Lower leg skin (tissue), 4 donors: Measurements from ENCODE around the gene SMARCB1. TPM values are rescaled to one million over a fixed set of nuclear protein-coding genes. Genes with fewer than 3 reads are reported as not detected.

ENCODE experiments used
- DNase-seq, 2 donors: peaks; one replicate each; pipeline ENCODE4 v3.0.0-alpha.2; 2019; ENCODE audit warnings: low spot score in 2 of 2
- H3K4me3 ChIP-seq: fragments of 200-600 bp; sonication (generic); 2 replicates; pipeline ENCODE4 v1.5.1; 2017; ENCODE audit warnings: mild to moderate bottlenecking, low read depth; ENCODE audit not compliant: poor library complexity, severe bottlenecking
- CTCF ChIP-seq, 3 donors: fragments of 450-650 bp; IDR thresholded peaks; one replicate each; pipeline ENCODE4 v1.5.1; 2016; ENCODE audit warnings: antibody characterized with exemption in 3 of 3, mild to moderate bottlenecking in 3 of 3, moderate library complexity in 2 of 3
- POLR2A ChIP-seq, 2 donors: fragments of 450-650 bp; IDR thresholded peaks; one replicate each; pipeline ENCODE4 v1.6.1; 2016 to 2017; ENCODE audit warnings: antibody characterized with exemption in 2 of 2, mild to moderate bottlenecking in 1 of 2, moderate library complexity in 1 of 2
- WGBS, 2 donors: methylation state at CpG; one replicate each; pipeline ENCODE4 v1.1.5; 2018; 5-methylcytosine and 5-hydroxymethylcytosine counted together
- intact Hi-C: fragments of 100-400 bp; cut with DNase I; formaldehyde crosslinking; loops from one replicate; pipeline ENCODE4 v1.15.0; 2023; ENCODE audit warnings: low total_unique reads
- total RNA-seq, 4 donors: library from RNA; depleted of rRNA; stranded (reverse); fragments of >200 nt; gene quantifications; one replicate each; pipeline ENCODE4 v1.1.0, GENCODE V29; 2016

Gene SMARCB1
- total RNA-seq, 4 donors from 2014 or later, result 52.2 to 61.6 (median 55.2) TPM

DNA sequence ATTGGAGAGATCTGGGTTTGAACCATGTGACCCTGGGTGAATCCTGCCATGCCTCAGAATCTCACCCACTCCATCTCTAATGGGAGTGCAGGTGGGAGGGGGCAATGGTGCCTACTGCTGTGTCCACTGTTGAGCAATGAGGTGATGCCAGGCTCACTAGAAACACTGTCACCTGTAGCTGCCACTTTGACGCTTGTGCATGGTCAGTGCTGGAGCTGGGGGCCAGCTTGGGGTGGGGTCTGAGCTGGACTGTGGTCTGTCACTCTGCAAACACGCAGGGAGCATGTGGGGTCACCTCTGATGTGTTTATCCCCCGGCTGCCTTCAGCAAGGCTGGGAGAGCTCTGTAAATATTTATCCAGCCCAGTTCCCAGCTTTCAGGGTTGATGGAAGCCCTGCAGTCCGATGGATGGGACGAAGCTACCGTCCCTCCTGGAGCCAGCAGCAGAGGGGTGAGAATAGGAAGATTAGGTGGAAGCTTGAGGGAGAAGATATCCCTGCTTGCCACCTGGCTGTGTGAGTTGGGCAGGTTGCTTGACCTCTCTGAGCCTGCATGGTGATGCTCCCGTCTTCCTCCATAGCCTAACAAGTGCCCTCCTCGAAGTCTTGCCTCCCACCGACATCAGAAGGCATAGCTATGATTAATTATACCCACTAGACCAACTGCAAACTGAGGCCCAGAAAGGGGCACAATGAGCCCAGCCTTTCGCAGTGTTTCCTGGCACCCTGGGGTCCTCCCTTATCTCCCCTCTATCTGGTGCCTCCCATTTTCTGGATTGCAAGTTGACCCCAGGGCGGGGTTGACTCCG lies 12.4 kb upstream of the SMARCB1 start:
- no peak for TF ChIP-seq CTCF (IDR thresholded peaks at IDR 0.05)
- TF ChIP-seq POLR2A (IDR thresholded peaks at IDR 0.05), result no peak
- no peak for DNase-seq
- no peak overlapping the region for H3K4me3 ChIP-seq
- WGBS, 2 donors, result 74 to 85% methylated on average over 12 of the region's 12 CpGs
- intact Hi-C loops, result no loop called here

- DNase-seq, result no peak
- WGBS, 2 donors, result 68 to 73% methylated on average over 2 of the region's 2 CpGs
- TF ChIP-seq CTCF (IDR thresholded peaks at IDR 0.05) (no peak), POLR2A (IDR thresholded peaks at IDR 0.05) (no peak)
- H3K4me3 ChIP-seq, result no peak overlapping the region
- intact Hi-C loops, result no loop called here
These were observed 11.8 kb upstream of the SMARCB1 start for GRCh38 chr22:23774922-23775436.

DNA sequence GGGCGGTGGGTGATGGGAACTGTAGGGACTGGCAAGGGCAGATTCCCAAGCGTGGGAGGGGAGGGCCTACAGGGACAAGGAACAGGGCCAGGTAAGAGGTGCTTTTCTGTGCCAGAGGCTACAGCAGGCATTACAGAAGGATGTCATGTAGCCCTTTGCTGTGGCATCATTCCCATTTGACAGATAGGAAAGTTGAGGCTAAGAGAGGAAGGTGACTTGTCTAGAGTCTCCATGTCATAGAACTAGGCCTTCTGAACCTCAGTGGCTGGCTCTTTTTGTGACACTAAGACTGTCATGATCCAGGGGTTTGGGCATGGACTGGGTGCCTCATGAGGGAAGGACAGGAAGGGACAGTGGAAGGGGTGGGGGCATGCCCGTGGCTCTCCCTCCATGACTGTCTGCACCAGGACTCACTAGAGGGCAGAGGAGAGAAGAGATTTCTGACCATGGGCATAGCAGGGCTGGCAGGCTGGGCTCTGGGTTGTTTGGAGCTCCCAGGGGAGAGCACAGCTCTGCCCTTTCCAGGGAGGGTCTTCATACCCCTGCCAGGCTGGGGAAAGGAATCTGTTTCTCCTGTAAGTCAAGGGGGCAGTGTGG lies 10.9 kb upstream of the SMARCB1 start:
- WGBS, 2 donors, result 75 to 77% methylated on average over 3 of the region's 3 CpGs
- H3K4me3 ChIP-seq, result no peak overlapping the region
- intact Hi-C loops, result no loop called here
- no peak for DNase-seq
- TF ChIP-seq POLR2A (IDR thresholded peaks at IDR 0.05) (no peak), CTCF (IDR thresholded peaks at IDR 0.05) (no peak)

GRCh38 chr22:23777776-23778576 lies 8.8 kb upstream of the SMARCB1 start:
- no peak for TF ChIP-seq POLR2A (IDR thresholded peaks at IDR 0.05)
- no peak for TF ChIP-seq CTCF (IDR thresholded peaks at IDR 0.05)
- DNase-seq, result no peak
- intact Hi-C loops, result no loop called here
- 81 to 82% methylated on average over 11 of the region's 11 CpGs for WGBS, 2 donors
- H3K4me3 ChIP-seq, result no peak overlapping the region

GRCh38 chr22:23778577-23778900 lies 8.2 kb upstream of the SMARCB1 start:
- 65 to 78% methylated on average over 3 of the region's 3 CpGs for WGBS, 2 donors
- H3K4me3 ChIP-seq, result no peak overlapping the region
- intact Hi-C loops, result no loop called here
- TF ChIP-seq POLR2A (IDR thresholded peaks at IDR 0.05) (no peak), CTCF (IDR thresholded peaks at IDR 0.05) (no peak)
- no peak for DNase-seq
